Natural killer cell treated with Interleukin-12 subunit alpha and Interleukin-12 subunit beta and Interleukin-15 and Interleukin-18, amount 100 ng/mL, for 72 hours (primary cell): Measurements from ENCODE around the gene AZU1. TPM values are rescaled to one million over a fixed set of nuclear protein-coding genes. Genes with fewer than 3 reads are reported as not detected.
"Not testable (repeated sequence)": the region's sequence is repeated elsewhere in the genome, so short reads cannot be mapped to it uniquely, and the experiment has no call there.

ENCODE experiments used
- ATAC-seq, 2 donors: fragments of 150-1000 bp; cut with Tn5 transposase in 1 of 2; sonication (Bioruptor Pico), chemical (Tn5 transposase) in 1 of 2; 2 replicates each; pipeline ENCODE4 v1.10.0; 2021
- DNase-seq: peaks from one replicate; pipeline ENCODE4 v3.0.0; 2022; ENCODE audit warnings: low spot score
- H3K27ac Mint-ChIP-seq, 2 donors: 1 replicate in 1 of 2; 2 replicates in 1 of 2; pipeline ENCODE4 v1.8.0; 2022; ENCODE audit warnings: mixed read lengths in 2 of 2, mild to moderate bottlenecking in 1 of 2, moderate library complexity in 1 of 2
- H3K27me3 Mint-ChIP-seq, 2 donors: 1 replicate in 1 of 2; 2 replicates in 1 of 2; pipeline ENCODE4 v1.8.0; 2022; ENCODE audit warnings: mixed read lengths in 2 of 2
- H3K36me3 Mint-ChIP-seq: one replicate; pipeline ENCODE4 v1.8.0; 2022; ENCODE audit warnings: mixed read lengths
- H3K4me1 Mint-ChIP-seq, 2 donors: 1 replicate in 1 of 2; 2 replicates in 1 of 2; pipeline ENCODE4 v1.8.0; 2022; ENCODE audit warnings: low read depth in 2 of 2, mixed read lengths in 2 of 2, mild to moderate bottlenecking in 1 of 2
- H3K4me3 Mint-ChIP-seq: one replicate; pipeline ENCODE4 v1.8.0; 2022; ENCODE audit warnings: mixed read lengths
- H3K9me3 Mint-ChIP-seq: 2 replicates; pipeline ENCODE4 v1.8.0; 2022; ENCODE audit warnings: mixed read lengths
- total RNA-seq, 2 donors: library from RNA; stranded (reverse); gene quantifications; one replicate each; pipeline ENCODE4 v1.2.3, GENCODE V29; 2022

AZU1 gene
- total RNA-seq, 2 donors from 2014 or later = 0.25 to 0.36 TPM

GRCh38 chr19:810077-810855 is 17.4 kb upstream of the AZU1 start:
- no peak overlapping the region for H3K27ac Mint-ChIP-seq
- H3K4me3 Mint-ChIP-seq = no peak overlapping the region
- peaks cover 9% of the 10 kb centered on the region for H3K36me3 Mint-ChIP-seq
- no peak for DNase-seq
- no peaks in the 10 kb centered on the region for H3K27me3 Mint-ChIP-seq
- no peaks in the 10 kb centered on the region for H3K9me3 Mint-ChIP-seq
- ATAC-seq = no peak
- H3K4me1 Mint-ChIP-seq = peaks cover 8 to 11% of the 10 kb centered on the region in 2 donors

GRCh38 chr19:810883-811489 is 16.7 kb upstream of the AZU1 start:
- H3K4me1 Mint-ChIP-seq = peaks cover 11 to 14% of the 10 kb centered on the region in 2 donors
- H3K9me3 Mint-ChIP-seq = peaks cover 3% of the 10 kb centered on the region
- peaks cover 12% of the 10 kb centered on the region for H3K36me3 Mint-ChIP-seq
- H3K27me3 Mint-ChIP-seq = no peaks in the 10 kb centered on the region
- no peak for ATAC-seq
- no peak for DNase-seq
- no peak overlapping the region for H3K27ac Mint-ChIP-seq
- H3K4me3 Mint-ChIP-seq = no peak overlapping the region

GRCh38 chr19:811506-812048 is 16.1 kb upstream of the AZU1 start:
- ATAC-seq (no peak), DNase-seq (no peak)
- H3K4me3 Mint-ChIP-seq = no peak overlapping the region
- peaks cover 17 to 19% of the 10 kb centered on the region in 2 donors for H3K4me1 Mint-ChIP-seq
- H3K9me3 Mint-ChIP-seq = peaks cover 7% of the 10 kb centered on the region
- H3K27me3 Mint-ChIP-seq = no peaks in the 10 kb centered on the region
- H3K36me3 Mint-ChIP-seq = peaks cover 18% of the 10 kb centered on the region
- no peak overlapping the region for H3K27ac Mint-ChIP-seq

GRCh38 chr19:812049-812746 is 15.4 kb upstream of the AZU1 start:
- H3K27ac Mint-ChIP-seq = no peak overlapping the region
- no peak overlapping the region for H3K4me3 Mint-ChIP-seq
- peaks cover 20% of the 10 kb centered on the region for H3K36me3 Mint-ChIP-seq
- ATAC-seq (no peak), DNase-seq (no peak)
- H3K4me1 Mint-ChIP-seq = peaks cover 16 to 19% of the 10 kb centered on the region in 2 donors
- H3K27me3 Mint-ChIP-seq = no peaks in the 10 kb centered on the region
- H3K9me3 Mint-ChIP-seq = peaks cover 8% of the 10 kb centered on the region

- Mint-ChIP-seq H3K4me3 (no peak overlapping the region), H3K4me1 (peaks cover 10 to 13% of the 10 kb centered on the region in 2 donors), H3K36me3 (peaks cover 15% of the 10 kb centered on the region), H3K9me3 (peaks cover 8% of the 10 kb centered on the region), H3K27me3 (no peaks in the 10 kb centered on the region), H3K27ac (no peak overlapping the region)
- DNase-seq (no peak), ATAC-seq (no peak)
These were observed 14.9 kb upstream of the AZU1 start for GRCh38 chr19:812747-813218.

- Mint-ChIP-seq H3K27me3 (no peaks in the 10 kb centered on the region), H3K36me3 (peaks cover 13% of the 10 kb centered on the region)
These were observed 14.2 kb upstream of the AZU1 start for GRCh38 chr19:813219-814151.

GRCh38 chr19:814152-815078 is 13.2 kb upstream of the AZU1 start:
- H3K27ac Mint-ChIP-seq = peak overlapping the region in 1 of 2 donors; percentile 21
- peak; percentile 2 to 8 for ATAC-seq
- peaks cover 8 to 11% of the 10 kb centered on the region in 2 donors for H3K4me1 Mint-ChIP-seq
- H3K9me3 Mint-ChIP-seq = peaks cover 8% of the 10 kb centered on the region
- H3K27me3 Mint-ChIP-seq = no peaks in the 10 kb centered on the region
- H3K36me3 Mint-ChIP-seq = peaks cover 13% of the 10 kb centered on the region
- no peak for DNase-seq
- H3K4me3 Mint-ChIP-seq = no peak overlapping the region

More at GRCh38 chr19:813219-814151, 14.2 kb upstream of the AZU1 start:
- H3K4me3 Mint-ChIP-seq = no peak overlapping the region
- peaks cover 8% of the 10 kb centered on the region for H3K9me3 Mint-ChIP-seq
- DNase-seq = no peak
- peaks cover 8 to 11% of the 10 kb centered on the region in 2 donors for H3K4me1 Mint-ChIP-seq
- no peak overlapping the region for H3K27ac Mint-ChIP-seq
- ATAC-seq = peak in 1 of 2 donors; percentile 14

GRCh38 chr19:815079-815774 is 12.4 kb upstream of the AZU1 start:
- Mint-ChIP-seq H3K4me1 (peaks cover 8 to 11% of the 10 kb centered on the region in 2 donors), H3K27me3 (no peaks in the 10 kb centered on the region), H3K27ac (peak overlapping the region in 1 of 2 donors; percentile 21), H3K9me3 (peaks cover 8% of the 10 kb centered on the region), H3K36me3 (peaks cover 13% of the 10 kb centered on the region), H3K4me3 (no peak overlapping the region)
- DNase-seq (no peak), ATAC-seq (peak; percentile 13 to 21)

- Mint-ChIP-seq H3K9me3 (peaks cover 8% of the 10 kb centered on the region), H3K27ac (no peak overlapping the region), H3K36me3 (peaks cover 13% of the 10 kb centered on the region), H3K4me1 (peaks cover 8 to 11% of the 10 kb centered on the region in 2 donors), H3K4me3 (no peak overlapping the region), H3K27me3 (no peaks in the 10 kb centered on the region)
- no peak for DNase-seq
- peak in 1 of 2 donors; percentile 1 for ATAC-seq
These were observed 11.7 kb upstream of the AZU1 start for GRCh38 chr19:815775-816499.

- ATAC-seq = no peak
- Mint-ChIP-seq H3K9me3 (peaks cover 8% of the 10 kb centered on the region), H3K36me3 (peaks cover 13% of the 10 kb centered on the region), H3K27ac (no peak overlapping the region), H3K27me3 (no peaks in the 10 kb centered on the region), H3K4me1 (peaks cover 8 to 11% of the 10 kb centered on the region in 2 donors), H3K4me3 (no peak overlapping the region)
- DNase-seq = no peak
These were observed 11.2 kb upstream of the AZU1 start for GRCh38 chr19:816500-816857.

- ATAC-seq, H3K4me3 Mint-ChIP-seq, DNase-seq, H3K9me3 Mint-ChIP-seq, H3K27me3 Mint-ChIP-seq, H3K27ac Mint-ChIP-seq: not testable (repeated sequence)
- Mint-ChIP-seq H3K4me1 (peaks cover 8 to 11% of the 10 kb centered on the region in 2 donors), H3K36me3 (peaks cover 13% of the 10 kb centered on the region)
These were observed 7.4 kb upstream of the AZU1 start for GRCh38 chr19:820212-820611.
